PC-3 (cell line): ENCODE results near the gene CAMTA2. TPM values are rescaled to one million over a fixed set of nuclear protein-coding genes. Genes with fewer than 3 reads are reported as not detected.

Source experiments
- ATAC-seq: fragments of 200-7000 bp; cut with Tn5 transposase; 2 replicates; pipeline ENCODE4 v1.9.1; 2020; ENCODE audit warnings: mild to moderate bottlenecking, moderate library complexity
- BruUV-seq: library from RNA; stranded (reverse); fragments of 400-500 nt; replicated peaks from 2 replicates; lab custom pipeline; 2021; lab: Mats Ljungman, UMichigan
- CTCF ChIA-PET: fragments of 300-600 bp; sonication (Branson Sonifier 250); formaldehyde crosslinking; loops from one replicate; lab custom pipeline; 2022; ENCODE audit warnings: antibody characterized with exemption; lab: Charles Lee
- POLR2A ChIA-PET: fragments of 300-600 bp; sonication (Branson Sonifier 250); formaldehyde crosslinking; loops from one replicate; lab custom pipeline; 2022; ENCODE audit warnings: antibody characterized with exemption; ENCODE audit not compliant: unreplicated experiment; lab: Charles Lee
- DNase-seq: peaks from one replicate; pipeline ENCODE4 v3.0.0-alpha.2; 2015
- H2AFZ ChIP-seq: fragments of 300-600 bp; sonication (generic); 2 replicates; pipeline ENCODE4 v1.6.0; 2016; ENCODE audit warnings: antibody characterized with exemption, low read length
- H3F3A ChIP-seq: fragments of 300-600 bp; sonication (generic); one replicate; pipeline ENCODE4 v1.6.0; 2017; ENCODE audit warnings: antibody characterized with exemption, low read length, control low read depth, mild to moderate bottlenecking; ENCODE audit not compliant: unreplicated experiment
- H3K27ac ChIP-seq: fragments of 300-600 bp; sonication (generic); 2 replicates; pipeline ENCODE4 v1.5.1; 2016; ENCODE audit warnings: mild to moderate bottlenecking, low read length
- H3K27me3 ChIP-seq: fragments of 300-600 bp; sonication (generic); 2 replicates; pipeline ENCODE4 v1.6.1; 2016; ENCODE audit warnings: low read length, mixed read lengths
- H3K36me3 ChIP-seq: fragments of 300-600 bp; sonication (generic); 2 replicates; pipeline ENCODE4 v1.6.1; 2016; ENCODE audit warnings: low read depth, mixed run types, low read length, mixed read lengths
- H3K4me1 ChIP-seq: fragments of 300-600 bp; sonication (generic); 2 replicates; pipeline ENCODE4 v1.5.1; 2016; ENCODE audit warnings: low read length; ENCODE audit not compliant: insufficient read depth
- H3K4me2 ChIP-seq: fragments of 300-600 bp; sonication (generic); 2 replicates; pipeline ENCODE4 v1.6.0; 2016; ENCODE audit warnings: low read length
- H3K4me3 ChIP-seq: fragments of 300-600 bp; sonication (generic); 2 replicates; pipeline ENCODE4 v1.5.1; 2016; ENCODE audit warnings: mild to moderate bottlenecking, low read length, mixed read lengths
- H3K79me2 ChIP-seq: fragments of 300-600 bp; sonication (generic); 2 replicates; pipeline ENCODE4 v1.6.1; 2017; ENCODE audit warnings: low read length, mixed read lengths
- H3K9ac ChIP-seq: fragments of 300-600 bp; sonication (generic); 2 replicates; pipeline ENCODE4 v1.6.0; 2016; ENCODE audit warnings: mild to moderate bottlenecking, low read length
- H3K9me2 ChIP-seq: fragments of 300-600 bp; sonication (generic); replicated peaks from 2 replicates; pipeline ENCODE4 v1.6.1; 2016; ENCODE audit warnings: mixed run types, low read length, mixed read lengths
- H3K9me3 ChIP-seq: fragments of 300-600 bp; sonication (generic); 2 replicates; pipeline ENCODE4 v1.6.1; 2016; ENCODE audit warnings: low read length, mixed read lengths
- H4K20me1 ChIP-seq: fragments of 300-600 bp; sonication (generic); 2 replicates; pipeline ENCODE4 v1.6.1; 2016; ENCODE audit warnings: low read length, mixed read lengths
- EZH2 ChIP-seq: fragments of 300-600 bp; sonication (generic); IDR thresholded peaks from one replicate; pipeline ENCODE4 v1.6.1; 2017; ENCODE audit warnings: antibody characterized with exemption, mild to moderate bottlenecking, low read length; ENCODE audit not compliant: unreplicated experiment
- EZH2phosphoT487 ChIP-seq: fragments of 300-600 bp; sonication (generic); IDR thresholded peaks from 2 replicates; pipeline ENCODE4 v1.6.1; 2018; ENCODE audit warnings: mild to moderate bottlenecking, antibody characterized with exemption, low read length, borderline replicate concordance
- intact Hi-C: fragments of 100-400 bp; cut with micrococcal nuclease; formaldehyde crosslinking; loops from 2 replicates; pipeline ENCODE4 v1.9.0; 2023
- total RNA-seq: library from RNA; depleted of rRNA; stranded (reverse); fragments of >200 nt; gene quantifications from 2 replicates; pipeline ENCODE4 v1.2.3, GENCODE V29; 2014
- TF ChIP-seq, protein P1 (sequence below): fragments of 300-600 bp; sonication (generic); conservative IDR thresholded peaks from 2 replicates; pipeline ENCODE4 v1.5.1; 2017; ENCODE audit warnings: antibody characterized with exemption, low read depth, mild to moderate bottlenecking, low read length

Gene CAMTA2
- total RNA-seq, 1 experiment from 2014 or later: 6.2 TPM

DNA sequence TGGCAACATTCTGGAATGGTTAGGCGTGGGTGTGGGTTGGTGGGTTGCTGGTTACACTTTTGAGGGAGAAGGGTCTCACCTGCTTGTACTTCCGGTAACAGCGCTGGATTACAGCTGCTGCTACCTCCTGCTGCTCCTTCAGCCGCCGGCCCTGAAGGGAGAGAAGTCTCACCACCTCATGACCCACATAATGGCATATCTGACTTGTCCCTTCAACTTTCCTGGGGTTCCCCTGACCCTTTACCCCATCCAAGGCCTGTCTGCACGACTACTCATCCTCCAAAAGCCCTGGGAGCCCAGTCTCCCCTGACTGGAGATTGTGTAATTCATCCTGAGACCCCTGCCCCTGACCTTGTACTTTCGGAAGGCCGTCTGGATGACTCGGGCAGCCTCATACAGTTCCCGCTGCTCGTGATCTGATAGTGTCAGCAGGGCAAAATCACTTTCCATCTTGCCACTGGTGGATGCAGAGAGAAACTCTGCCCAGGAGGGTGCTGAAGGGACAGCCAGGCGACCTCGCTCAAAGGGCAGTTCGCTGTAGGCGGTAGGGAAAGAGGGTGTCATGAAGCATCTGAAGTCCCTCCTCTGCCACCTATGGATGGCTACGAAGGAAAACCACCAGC is 17.8 kb downstream of the CAMTA2 start:
- no peaks in the 10 kb centered on the region for H3K27me3 ChIP-seq
- H4K20me1 ChIP-seq: no peaks in the 10 kb centered on the region
- DNase-seq (no peak), ATAC-seq (no peak)
- H3F3A ChIP-seq: no peaks in the 10 kb centered on the region
- H3K9ac ChIP-seq: no peak overlapping the region
- H3K27ac ChIP-seq: no peak overlapping the region
- ChIA-PET CTCF (no interaction called here), POLR2A (interaction anchor here (0.5 kb wide), 1 partner anchor 20 kb away, joined by 4 read pairs; no protein-coding TSS in a partner anchor)
- H3K4me1 ChIP-seq: peaks cover 23% of the 10 kb centered on the region
- no peaks in the 10 kb centered on the region for H3K9me2 ChIP-seq
- no peaks in the 10 kb centered on the region for H3K9me3 ChIP-seq
- TF ChIP-seq EZH2phosphoT487: no peak
- TF ChIP-seq, protein P1, sequence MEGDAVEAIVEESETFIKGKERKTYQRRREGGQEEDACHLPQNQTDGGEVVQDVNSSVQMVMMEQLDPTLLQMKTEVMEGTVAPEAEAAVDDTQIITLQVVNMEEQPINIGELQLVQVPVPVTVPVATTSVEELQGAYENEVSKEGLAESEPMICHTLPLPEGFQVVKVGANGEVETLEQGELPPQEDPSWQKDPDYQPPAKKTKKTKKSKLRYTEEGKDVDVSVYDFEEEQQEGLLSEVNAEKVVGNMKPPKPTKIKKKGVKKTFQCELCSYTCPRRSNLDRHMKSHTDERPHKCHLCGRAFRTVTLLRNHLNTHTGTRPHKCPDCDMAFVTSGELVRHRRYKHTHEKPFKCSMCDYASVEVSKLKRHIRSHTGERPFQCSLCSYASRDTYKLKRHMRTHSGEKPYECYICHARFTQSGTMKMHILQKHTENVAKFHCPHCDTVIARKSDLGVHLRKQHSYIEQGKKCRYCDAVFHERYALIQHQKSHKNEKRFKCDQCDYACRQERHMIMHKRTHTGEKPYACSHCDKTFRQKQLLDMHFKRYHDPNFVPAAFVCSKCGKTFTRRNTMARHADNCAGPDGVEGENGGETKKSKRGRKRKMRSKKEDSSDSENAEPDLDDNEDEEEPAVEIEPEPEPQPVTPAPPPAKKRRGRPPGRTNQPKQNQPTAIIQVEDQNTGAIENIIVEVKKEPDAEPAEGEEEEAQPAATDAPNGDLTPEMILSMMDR: no peak
- TF ChIP-seq EZH2: no peak
- H3K36me3 ChIP-seq: no peaks in the 10 kb centered on the region; the same call in 1 of the 2 replicates
- H3K79me2 ChIP-seq: peaks cover 12% of the 10 kb centered on the region; the same call in 1 of the 2 replicates
- H2AFZ ChIP-seq: no peak overlapping the region
- H3K4me2 ChIP-seq: no peak overlapping the region
- intact Hi-C loops: no loop called here
- no peak overlapping the region for H3K4me3 ChIP-seq
- no TSS peak for BruUV-seq

DNA sequence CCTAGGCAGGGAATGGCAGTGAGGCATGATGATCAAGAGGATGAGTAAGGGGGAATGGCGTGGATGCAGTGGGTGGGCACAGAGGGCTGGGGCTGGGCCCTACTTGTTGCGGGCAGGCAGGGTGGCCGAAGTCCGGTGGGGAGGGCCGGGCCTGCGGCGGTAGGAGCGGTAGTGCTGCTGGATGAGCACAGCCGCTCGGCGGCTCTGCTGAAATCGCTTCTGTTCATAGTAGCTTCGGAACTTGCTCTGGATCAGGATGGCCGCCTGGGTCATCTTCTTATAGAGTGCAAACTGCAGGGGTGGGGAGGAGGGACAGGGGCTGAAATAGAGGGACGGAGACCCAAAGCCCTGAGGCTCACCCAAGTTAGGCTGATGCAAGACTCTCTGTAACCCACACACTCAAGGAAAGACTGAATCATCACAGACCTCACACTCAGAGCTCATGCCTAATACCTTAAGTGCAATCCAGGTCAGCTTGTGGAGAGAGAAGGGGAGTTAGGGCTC is 18.4 kb downstream of the CAMTA2 start:
- ChIA-PET CTCF (no interaction called here), POLR2A (interaction anchor here (0.5 kb wide), 1 partner anchor 20 kb away, joined by 4 read pairs; no protein-coding TSS in a partner anchor)
- H3K36me3 ChIP-seq: no peaks in the 10 kb centered on the region; the same call in 1 of the 2 replicates
- H3K79me2 ChIP-seq: peaks cover 12% of the 10 kb centered on the region; the same call in 1 of the 2 replicates
- no peaks in the 10 kb centered on the region for H3K9me3 ChIP-seq
- DNase-seq (peak; percentile 31), ATAC-seq (no peak)
- intact Hi-C loops: no loop called here
- H3K4me3 ChIP-seq: no peak overlapping the region
- peaks cover 23% of the 10 kb centered on the region for H3K4me1 ChIP-seq
- H3K9ac ChIP-seq: no peak overlapping the region
- peak overlapping the region; percentile 98; the same call in 1 of the 2 replicates for H3K4me2 ChIP-seq
- no peaks in the 10 kb centered on the region for H4K20me1 ChIP-seq
- no peaks in the 10 kb centered on the region for H3K27me3 ChIP-seq
- H3F3A ChIP-seq: no peaks in the 10 kb centered on the region
- H3K27ac ChIP-seq: peak overlapping the region; percentile 13; the same call in 1 of the 2 replicates
- no TSS peak for BruUV-seq
- no peaks in the 10 kb centered on the region for H3K9me2 ChIP-seq
- no peak overlapping the region for H2AFZ ChIP-seq
- TF ChIP-seq EZH2phosphoT487 (no peak), EZH2 (no peak)
- TF ChIP-seq, protein P1: no peak
